ENCODE data around the gene FZD7. TPM values are rescaled to one million over a fixed set of nuclear protein-coding genes. Genes with fewer than 3 reads are reported as not detected.

Gene FZD7
- total RNA-seq: under 1 TPM; 0.58 to 0.62 TPM

- DNase-seq: peak; percentile 91
- Mint-ChIP-seq H3K27me3 (peaks cover 19% of the 10 kb centered on the region), H3K27ac (no peak within 1 kb of the TSS), H3K4me3 (peak within 1 kb of the TSS; percentile 80), H3K36me3 (no peaks in the 10 kb centered on the region), H3K9me3 (no peaks in the 10 kb centered on the region), H3K4me1 (ENCODE audit: low read depth) (peaks cover 11% of the 10 kb centered on the region)
- intact Hi-C loops (cut with micrococcal nuclease): loop anchor here (2.0 to 5.0 kb wide), 4 partner anchors 145 to 391 kb away; partner anchors contain the start of genes ALS2 and TMEM237
- ChIA-PET POLR2A (no interaction called here), CTCF (no interaction called here)
These were observed at the start of gene FZD7 for GRCh38 chr2:202033317-202034248. Gene FZD7, plus strand, starts transcription at chr2:202033855. Its CDS starts 793 bp downstream, at chr2:202034648.

- H3K27ac Mint-ChIP-seq: no peak overlapping the region
- H3K4me1 Mint-ChIP-seq (ENCODE audit: low read depth): no peaks in the 10 kb centered on the region
- intact Hi-C loops (cut with micrococcal nuclease): no loop called here
- no peak overlapping the region for H3K4me3 Mint-ChIP-seq
- no peaks in the 10 kb centered on the region for H3K9me3 Mint-ChIP-seq
- ChIA-PET POLR2A (no interaction called here), CTCF (no interaction called here)
- H3K36me3 Mint-ChIP-seq: no peaks in the 10 kb centered on the region
- no peak for DNase-seq
- no peaks in the 10 kb centered on the region for H3K27me3 Mint-ChIP-seq
These were observed 49.3 kb upstream of the FZD7 start for GRCh38 chr2:201984333-201984732.

- no peak for DNase-seq
- POLR2A ChIA-PET: no interaction called here
These were observed 48.7 kb upstream of the FZD7 start for GRCh38 chr2:201984800-201985525.

GRCh38 chr2:201985728-201986462 lies 47.8 kb upstream of the FZD7 start:
- H3K27me3 Mint-ChIP-seq: no peaks in the 10 kb centered on the region
- no peak overlapping the region for H3K4me3 Mint-ChIP-seq
- H3K27ac Mint-ChIP-seq: no peak overlapping the region
- intact Hi-C loops (cut with micrococcal nuclease): no loop called here
- CTCF ChIA-PET: no interaction called here
- H3K9me3 Mint-ChIP-seq: no peaks in the 10 kb centered on the region
- no peak for DNase-seq
- H3K4me1 Mint-ChIP-seq (ENCODE audit: low read depth): no peaks in the 10 kb centered on the region
- POLR2A ChIA-PET: no interaction called here
- H3K36me3 Mint-ChIP-seq: no peaks in the 10 kb centered on the region

More at GRCh38 chr2:201984800-201985525, 48.7 kb upstream of the FZD7 start:
- Mint-ChIP-seq H3K27me3 (no peaks in the 10 kb centered on the region), H3K9me3 (no peaks in the 10 kb centered on the region), H3K27ac (no peak overlapping the region), H3K4me1 (ENCODE audit: low read depth) (no peaks in the 10 kb centered on the region), H3K4me3 (no peak overlapping the region), H3K36me3 (no peaks in the 10 kb centered on the region)
- CTCF ChIA-PET: no interaction called here
- intact Hi-C loops (cut with micrococcal nuclease): no loop called here

- ChIA-PET CTCF (no interaction called here), POLR2A (no interaction called here)
- no peak overlapping the region for H3K27ac Mint-ChIP-seq
- H3K4me3 Mint-ChIP-seq: no peak overlapping the region
- no peaks in the 10 kb centered on the region for H3K27me3 Mint-ChIP-seq
- no peaks in the 10 kb centered on the region for H3K9me3 Mint-ChIP-seq
- intact Hi-C loops (cut with micrococcal nuclease): no loop called here
- H3K36me3 Mint-ChIP-seq: no peaks in the 10 kb centered on the region
- H3K4me1 Mint-ChIP-seq (ENCODE audit: low read depth): no peaks in the 10 kb centered on the region
- no peak for DNase-seq
These were observed 47.3 kb upstream of the FZD7 start for GRCh38 chr2:201986463-201986735.

- Mint-ChIP-seq H3K27ac (no peak overlapping the region), H3K4me1 (ENCODE audit: low read depth) (no peaks in the 10 kb centered on the region), H3K9me3 (no peaks in the 10 kb centered on the region), H3K27me3 (no peaks in the 10 kb centered on the region), H3K36me3 (no peaks in the 10 kb centered on the region), H3K4me3 (no peak overlapping the region)
- ChIA-PET CTCF (no interaction called here), POLR2A (no interaction called here)
- DNase-seq: no peak
- intact Hi-C loops (cut with micrococcal nuclease): no loop called here
These were observed 46.2 kb upstream of the FZD7 start for GRCh38 chr2:201987426-201987825.

- H3K27ac Mint-ChIP-seq: no peak overlapping the region
- H3K9me3 Mint-ChIP-seq: no peaks in the 10 kb centered on the region
- POLR2A ChIA-PET: no interaction called here
- no peaks in the 10 kb centered on the region for H3K27me3 Mint-ChIP-seq
- H3K4me1 Mint-ChIP-seq (ENCODE audit: low read depth): no peaks in the 10 kb centered on the region
- CTCF ChIA-PET: no interaction called here
- intact Hi-C loops (cut with micrococcal nuclease): no loop called here
- H3K4me3 Mint-ChIP-seq: no peak overlapping the region
- no peaks in the 10 kb centered on the region for H3K36me3 Mint-ChIP-seq
- DNase-seq: no peak
These were observed 43.6 kb upstream of the FZD7 start for GRCh38 chr2:201990069-201990468.

GRCh38 chr2:201992960-201993359 lies 40.7 kb upstream of the FZD7 start:
- Mint-ChIP-seq H3K4me3 (no peak overlapping the region), H3K27me3 (no peaks in the 10 kb centered on the region), H3K9me3 (no peaks in the 10 kb centered on the region), H3K27ac (no peak overlapping the region), H3K4me1 (ENCODE audit: low read depth) (no peaks in the 10 kb centered on the region), H3K36me3 (no peaks in the 10 kb centered on the region)
- CTCF ChIA-PET: no interaction called here
- POLR2A ChIA-PET: no interaction called here
- DNase-seq: no peak
- intact Hi-C loops (cut with micrococcal nuclease): no loop called here

GRCh38 chr2:201994973-201995638 lies 38.5 kb upstream of the FZD7 start:
- Mint-ChIP-seq H3K36me3 (no peaks in the 10 kb centered on the region), H3K4me3 (no peak overlapping the region), H3K27ac (no peak overlapping the region), H3K27me3 (no peaks in the 10 kb centered on the region), H3K4me1 (ENCODE audit: low read depth) (no peaks in the 10 kb centered on the region), H3K9me3 (no peaks in the 10 kb centered on the region)
- intact Hi-C loops (cut with micrococcal nuclease): no loop called here
- CTCF ChIA-PET: no interaction called here
- DNase-seq: no peak
- POLR2A ChIA-PET: no interaction called here

- Mint-ChIP-seq H3K9me3 (no peaks in the 10 kb centered on the region), H3K4me3 (no peak overlapping the region), H3K27me3 (no peaks in the 10 kb centered on the region), H3K4me1 (ENCODE audit: low read depth) (no peaks in the 10 kb centered on the region), H3K27ac (no peak overlapping the region), H3K36me3 (no peaks in the 10 kb centered on the region)
- intact Hi-C loops (cut with micrococcal nuclease): no loop called here
- CTCF ChIA-PET: no interaction called here
- POLR2A ChIA-PET: interaction anchor here (0.6 kb wide), 1 partner anchor 64 kb away, joined by 3 read pairs; no protein-coding TSS in a partner anchor
- DNase-seq: no peak
These were observed 37.6 kb upstream of the FZD7 start for GRCh38 chr2:201996006-201996405.

GRCh38 chr2:201996679-201997314 lies 36.9 kb upstream of the FZD7 start:
- H3K27ac Mint-ChIP-seq: no peak overlapping the region
- intact Hi-C loops (cut with micrococcal nuclease): no loop called here
- CTCF ChIA-PET: no interaction called here
- POLR2A ChIA-PET: interaction anchor here (0.6 kb wide), 1 partner anchor 63 kb away, joined by 3 read pairs; no protein-coding TSS in a partner anchor
- no peak for DNase-seq
- H3K27me3 Mint-ChIP-seq: no peaks in the 10 kb centered on the region
- H3K4me1 Mint-ChIP-seq (ENCODE audit: low read depth): no peaks in the 10 kb centered on the region
- H3K4me3 Mint-ChIP-seq: no peak overlapping the region
- no peaks in the 10 kb centered on the region for H3K36me3 Mint-ChIP-seq
- H3K9me3 Mint-ChIP-seq: no peaks in the 10 kb centered on the region

- intact Hi-C loops (cut with micrococcal nuclease): no loop called here
- Mint-ChIP-seq H3K27ac (no peak overlapping the region), H3K4me1 (ENCODE audit: low read depth) (peaks cover 3% of the 10 kb centered on the region), H3K36me3 (no peaks in the 10 kb centered on the region), H3K27me3 (no peaks in the 10 kb centered on the region), H3K4me3 (no peak overlapping the region), H3K9me3 (no peaks in the 10 kb centered on the region)
- ChIA-PET POLR2A (no interaction called here), CTCF (no interaction called here)
- DNase-seq: no peak
These were observed 34.4 kb upstream of the FZD7 start for GRCh38 chr2:201999279-201999678.

All from activated CD4-positive, alpha-beta memory T cell treated with anti-CD3 and anti-CD28 coated beads for 36 hours (primary cell).